Spinal cord (tissue), 10 donors: Measurements from ENCODE around the gene PDE4B. TPM values are rescaled to one million over a fixed set of nuclear protein-coding genes. Genes with fewer than 3 reads are reported as not detected.

Source experiments
- DNase-seq, 6 donors: peaks; one replicate each; pipeline versions ENCODE4 v3.0.0 to v3.0.0-alpha.2; 2013 to 2015; ENCODE audit warnings: low spot score in 6 of 6, low read depth in 4 of 6
- H3K27ac ChIP-seq: one replicate; pipeline ENCODE4 v1.5.1; 2013; ENCODE audit warnings: low read depth, low read length, control low read depth
- H3K27me3 ChIP-seq: one replicate; pipeline ENCODE4 v1.6.1; 2013; ENCODE audit warnings: low read length; ENCODE audit not compliant: control insufficient read depth, insufficient read depth
- H3K36me3 ChIP-seq: one replicate; pipeline ENCODE4 v1.6.1; 2013; ENCODE audit warnings: low read length; ENCODE audit not compliant: control insufficient read depth, insufficient read depth
- H3K4me1 ChIP-seq: one replicate; pipeline ENCODE4 v1.6.1; 2013; ENCODE audit warnings: low read length; ENCODE audit not compliant: control insufficient read depth, insufficient read depth
- H3K4me3 ChIP-seq: one replicate; pipeline ENCODE4 v1.5.1; 2013; ENCODE audit warnings: low read depth, low read length, control low read depth
- H3K9me3 ChIP-seq: one replicate; pipeline ENCODE4 v1.6.1; 2013; ENCODE audit warnings: low read length; ENCODE audit not compliant: control insufficient read depth, insufficient read depth
- WGBS: methylation state at CpG from one replicate; pipeline ENCODE4 v1.1.5; 2013; ENCODE audit warnings: missing lambda C conversion rate; ENCODE audit not compliant: insufficient coverage; 5-methylcytosine and 5-hydroxymethylcytosine counted together
- polyA plus RNA-seq, 2 donors: library from polyadenylated mRNA; unstranded; fragments of 120-200 nt; gene quantifications; one replicate each; pipeline ENCODE4 v1.2.1, GENCODE V29; 2013; ENCODE audit not compliant: insufficient read length in 2 of 2
- total RNA-seq, 2 donors: library from RNA; depleted of rRNA in 1 of 2; stranded (reverse); fragments of 120-200 nt in 1 of 2; fragments of >200 nt in 1 of 2; gene quantifications; one replicate each; pipeline versions ENCODE4 v1.2.3 to v1.2.4, GENCODE V29; 2013 to 2014
- donor health status: healthy.

The PDE4B gene
- total and polyA plus RNA-seq, 4 donors: 57.7 to 181 (median 90.7) TPM

DNA sequence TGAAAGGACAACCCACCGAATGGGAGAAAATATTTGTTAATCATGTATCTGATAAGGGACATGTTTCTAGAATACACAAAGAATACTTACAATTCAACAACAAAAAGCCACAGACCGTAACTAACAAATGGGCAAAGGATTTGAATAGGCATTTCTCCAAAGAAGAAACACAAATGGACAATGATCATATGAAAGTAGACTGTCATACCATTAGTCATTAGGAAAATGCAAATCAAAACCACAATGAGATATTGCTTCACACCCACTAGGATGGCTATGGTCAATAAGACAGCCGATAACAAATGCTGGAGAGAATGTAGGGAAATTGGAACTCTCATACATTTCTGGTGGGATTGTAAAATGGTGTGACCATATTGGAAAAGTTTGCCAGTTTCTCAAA, 374.1 kb downstream of the PDE4B start:
- Histone ChIP-seq H3K27me3 (no peaks in the 10 kb centered on the region), H3K4me3 (no peak overlapping the region), H3K27ac (no peak overlapping the region), H3K36me3 (no peaks in the 10 kb centered on the region), H3K4me1 (no peaks in the 10 kb centered on the region), H3K9me3 (no peaks in the 10 kb centered on the region)
- no CpG with 5 or more reads among the region's 3 CpGs for WGBS
- DNase-seq: no peak

DNA sequence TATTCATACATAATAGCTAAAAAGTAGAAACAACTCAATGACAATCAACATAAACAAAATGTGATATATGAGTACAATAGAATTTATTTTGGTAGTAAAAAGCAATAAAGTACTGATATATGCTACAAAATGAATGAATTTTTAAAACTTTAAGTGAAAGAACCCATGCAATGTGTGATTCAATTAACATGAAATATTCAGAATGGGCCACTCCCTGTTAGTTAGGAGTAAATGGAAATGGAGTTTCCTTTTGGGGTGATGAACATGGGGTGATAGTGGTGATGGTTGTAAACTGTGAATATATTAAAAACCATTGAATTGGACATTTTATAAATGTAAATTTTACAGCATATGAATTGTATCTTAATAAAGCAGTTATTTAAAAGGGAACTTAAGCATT, 374.6 kb downstream of the PDE4B start:
- no peaks in the 10 kb centered on the region for H3K27me3 ChIP-seq
- no peaks in the 10 kb centered on the region for H3K4me1 ChIP-seq
- H3K4me3 ChIP-seq: no peak overlapping the region
- no peaks in the 10 kb centered on the region for H3K36me3 ChIP-seq
- H3K9me3 ChIP-seq: no peaks in the 10 kb centered on the region
- DNase-seq: no peak
- H3K27ac ChIP-seq: no peak overlapping the region

DNA sequence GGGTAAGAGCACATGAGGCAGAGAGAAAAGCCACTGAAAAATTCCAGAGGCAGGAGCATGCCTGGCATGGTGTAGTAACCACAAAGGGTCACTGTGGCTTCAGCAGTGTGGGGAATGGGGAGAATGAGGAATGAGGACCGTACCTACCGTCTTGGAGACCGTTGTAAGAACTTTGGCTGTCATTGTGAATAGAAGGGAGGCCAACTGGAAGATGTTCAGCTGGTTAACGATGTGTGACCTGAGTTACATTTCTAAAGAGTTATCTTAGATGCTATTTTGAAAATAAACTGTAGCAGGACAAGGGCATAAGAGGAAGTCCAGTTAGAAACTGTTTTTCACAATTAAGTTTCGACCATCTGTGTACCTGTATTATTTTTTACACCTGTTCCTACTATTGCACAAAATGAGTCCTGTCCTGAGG, 375.8 kb downstream of the PDE4B start:
- H3K36me3 ChIP-seq: no peaks in the 10 kb centered on the region
- no peaks in the 10 kb centered on the region for H3K27me3 ChIP-seq
- WGBS: 27% methylated on average over 4 of the region's 5 CpGs
- H3K4me1 ChIP-seq: no peaks in the 10 kb centered on the region
- H3K4me3 ChIP-seq: no peak overlapping the region
- H3K9me3 ChIP-seq: no peaks in the 10 kb centered on the region
- DNase-seq: peak in 1 of 6 donors; percentile 40
- peak overlapping the region; percentile 50 for H3K27ac ChIP-seq

DNA sequence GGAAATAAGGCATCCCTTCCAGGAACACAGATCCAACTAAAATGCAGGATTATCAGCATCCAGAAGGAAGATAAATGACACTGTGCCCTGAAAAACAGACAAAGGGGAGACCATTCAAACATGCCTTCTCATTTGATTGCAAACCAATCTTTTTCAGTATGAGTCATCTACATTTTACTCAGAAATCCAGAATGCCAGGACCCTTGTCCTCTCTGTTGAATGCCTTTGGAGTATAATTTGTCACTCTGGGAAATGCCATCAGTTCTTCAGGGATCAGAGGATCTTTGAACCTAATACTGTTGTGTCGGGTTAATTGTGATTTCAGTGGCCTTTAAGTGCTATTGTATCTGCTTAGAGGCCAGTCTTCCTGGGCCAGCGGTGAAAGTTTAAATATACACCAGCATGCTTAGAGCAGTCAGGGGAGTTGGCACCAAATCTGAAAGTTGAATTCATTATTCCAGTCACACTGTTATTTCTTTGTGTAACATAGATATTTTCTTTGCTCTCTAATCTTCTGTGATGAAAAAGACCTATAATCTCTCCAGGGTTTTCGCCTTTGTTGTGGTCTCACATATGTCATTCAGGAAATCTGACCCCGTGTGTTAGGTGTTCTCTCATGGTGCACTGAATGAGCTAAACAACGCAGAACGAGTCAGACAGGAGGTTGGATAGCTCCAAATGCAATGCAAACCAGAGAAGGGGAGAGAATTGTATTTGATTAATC, 376.4 kb downstream of the PDE4B start:
- Histone ChIP-seq H3K27me3 (no peaks in the 10 kb centered on the region), H3K36me3 (no peaks in the 10 kb centered on the region), H3K27ac (peak overlapping the region; percentile 50), H3K4me3 (no peak overlapping the region), H3K9me3 (no peaks in the 10 kb centered on the region), H3K4me1 (no peaks in the 10 kb centered on the region)
- peak in 2 of 6 donors; percentile 57 to 68 for DNase-seq
- 16% methylated on average over 5 of the region's 6 CpGs for WGBS

DNA sequence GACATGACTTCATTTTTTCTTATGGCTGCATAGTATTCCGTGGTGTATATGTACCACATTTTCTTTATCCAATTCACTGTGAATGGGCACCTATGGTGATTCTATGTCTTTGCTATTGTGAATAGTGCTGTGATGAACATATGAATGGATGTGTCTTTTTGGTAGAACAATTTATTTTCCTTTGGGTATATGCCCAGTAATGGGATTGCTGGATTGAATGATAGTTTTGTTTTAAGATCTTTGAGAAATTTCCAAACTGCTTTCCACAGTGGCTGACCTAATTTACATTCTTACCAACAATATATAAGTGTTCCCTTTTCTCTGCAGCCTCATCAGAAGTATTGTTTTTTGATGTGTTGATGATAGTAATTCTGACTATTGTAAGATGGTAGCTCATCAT, 379.6 kb downstream of the PDE4B start:
- Histone ChIP-seq H3K27ac (no peak overlapping the region), H3K36me3 (no peaks in the 10 kb centered on the region), H3K4me3 (no peak overlapping the region), H3K4me1 (peaks cover 3% of the 10 kb centered on the region), H3K27me3 (no peaks in the 10 kb centered on the region), H3K9me3 (no peaks in the 10 kb centered on the region)
- WGBS: no CpG with 5 or more reads among the region's 1 CpG
- no peak for DNase-seq

DNA sequence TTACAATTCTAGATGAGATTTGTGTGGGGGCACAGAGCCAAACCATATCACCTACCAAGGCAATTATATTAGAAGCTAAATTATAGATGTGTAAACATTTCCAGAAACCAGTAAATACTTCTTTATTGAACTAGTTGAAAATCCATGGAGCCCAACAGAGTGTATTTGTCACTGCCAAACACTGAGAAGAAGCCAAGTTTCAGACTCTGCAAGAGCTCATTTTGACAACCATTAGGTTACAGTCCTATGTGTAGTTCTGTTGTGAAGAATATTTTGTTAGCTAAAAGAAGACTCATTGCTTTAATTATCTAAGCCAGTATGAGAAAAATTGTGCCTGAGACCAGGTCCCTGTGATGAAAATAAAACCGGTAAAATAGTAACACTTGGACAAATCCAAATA, 382.4 kb downstream of the PDE4B start:
- WGBS: no CpG with 5 or more reads among the region's 1 CpG
- DNase-seq: peak in 1 of 6 donors; percentile 31
- no peak overlapping the region for H3K27ac ChIP-seq

DNA sequence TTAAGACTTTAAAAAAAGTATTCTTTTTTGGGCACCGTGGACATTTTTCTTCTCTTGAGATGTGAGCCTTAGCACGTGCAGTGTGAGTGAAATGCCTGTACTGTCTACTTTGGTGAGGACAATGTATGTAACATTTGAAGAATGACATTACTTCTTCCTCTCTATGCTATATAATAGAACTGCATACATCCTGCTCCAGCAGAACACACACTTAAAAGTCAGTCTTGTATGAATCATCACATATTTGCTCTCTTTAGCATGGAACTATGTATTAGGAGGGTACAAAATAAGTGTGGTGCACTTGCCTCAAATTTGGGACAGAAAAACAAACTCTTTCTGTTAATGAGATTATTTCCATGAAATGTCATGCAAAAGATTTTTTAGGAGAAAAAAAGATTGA, 382.9 kb downstream of the PDE4B start:
- DNase-seq: no peak
- WGBS: no CpG with 5 or more reads among the region's 2 CpGs
- Histone ChIP-seq H3K36me3 (no peaks in the 10 kb centered on the region), H3K9me3 (no peaks in the 10 kb centered on the region), H3K4me1 (peaks cover 3% of the 10 kb centered on the region), H3K27me3 (no peaks in the 10 kb centered on the region), H3K4me3 (no peak overlapping the region), H3K27ac (no peak overlapping the region)

More for the DNA sequence above, 382.4 kb downstream of the PDE4B start:
- Histone ChIP-seq H3K36me3 (no peaks in the 10 kb centered on the region), H3K4me1 (peaks cover 3% of the 10 kb centered on the region), H3K4me3 (no peak overlapping the region), H3K9me3 (no peaks in the 10 kb centered on the region), H3K27me3 (no peaks in the 10 kb centered on the region)

DNA sequence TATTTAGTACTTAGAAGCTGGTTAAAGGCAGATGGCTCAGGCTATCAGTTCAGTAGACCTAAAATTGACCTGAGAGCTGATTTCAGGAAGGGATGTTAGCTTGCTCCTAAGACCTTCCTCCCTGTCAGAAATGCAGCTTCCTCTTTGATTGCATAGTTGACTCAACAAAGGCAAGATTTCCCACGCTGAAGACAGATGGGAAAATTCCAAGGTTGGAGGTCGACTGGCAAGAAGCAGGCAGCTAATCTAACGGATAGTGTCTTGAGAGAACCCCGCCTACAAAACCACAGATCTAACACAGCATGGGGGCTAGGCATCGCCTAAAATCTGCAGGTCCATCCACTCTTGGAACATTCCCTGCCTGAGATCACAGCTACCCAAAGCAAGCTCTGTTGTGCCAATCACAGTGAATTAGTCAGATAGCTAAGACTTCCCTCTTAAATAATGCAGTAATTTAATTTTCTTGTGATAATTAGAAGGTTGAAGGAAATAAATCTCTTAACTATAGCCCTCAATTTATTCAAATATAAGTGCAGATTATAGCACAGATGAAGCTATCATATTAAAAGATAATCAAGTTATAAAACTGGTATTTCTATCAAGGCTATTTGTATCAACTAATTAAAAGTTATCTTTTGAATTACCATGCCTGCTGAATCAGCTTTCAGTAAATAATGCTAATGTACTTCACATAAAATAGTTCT, 383.5 kb downstream of the PDE4B start:
- H3K4me3 ChIP-seq: no peak overlapping the region
- DNase-seq: peak in 1 of 6 donors; percentile 15
- 11% methylated on average over 3 of the region's 5 CpGs for WGBS
- no peaks in the 10 kb centered on the region for H3K36me3 ChIP-seq
- H3K4me1 ChIP-seq: peaks cover 3% of the 10 kb centered on the region
- no peak overlapping the region for H3K27ac ChIP-seq
- no peaks in the 10 kb centered on the region for H3K27me3 ChIP-seq
- H3K9me3 ChIP-seq: no peaks in the 10 kb centered on the region

DNA sequence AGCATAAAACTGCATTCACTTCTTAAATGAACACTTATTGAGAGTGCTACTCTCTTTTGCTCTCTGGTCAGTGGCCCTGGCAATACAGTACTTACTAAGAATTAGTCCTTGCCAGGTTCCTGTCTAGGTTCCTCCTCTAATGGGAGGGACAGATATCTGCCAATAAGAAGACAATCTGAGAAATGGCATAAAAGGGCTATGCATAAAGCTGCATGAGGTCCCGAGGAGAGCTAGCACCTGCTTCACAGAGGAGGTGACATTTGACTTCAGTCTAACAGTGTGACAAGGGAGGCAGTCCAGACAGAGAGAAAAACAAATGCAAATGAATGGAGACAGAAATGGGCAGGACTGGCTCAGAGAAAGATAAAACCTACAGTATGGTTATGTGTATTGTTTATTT, 384.1 kb downstream of the PDE4B start:
- no peak for DNase-seq
- WGBS: 11% methylated on average over 1 of the region's 1 CpG
- H3K4me1 ChIP-seq: peaks cover 3% of the 10 kb centered on the region
- H3K27ac ChIP-seq: peak overlapping the region; percentile 33
- no peaks in the 10 kb centered on the region for H3K9me3 ChIP-seq
- no peaks in the 10 kb centered on the region for H3K36me3 ChIP-seq
- no peak overlapping the region for H3K4me3 ChIP-seq
- no peaks in the 10 kb centered on the region for H3K27me3 ChIP-seq

DNA sequence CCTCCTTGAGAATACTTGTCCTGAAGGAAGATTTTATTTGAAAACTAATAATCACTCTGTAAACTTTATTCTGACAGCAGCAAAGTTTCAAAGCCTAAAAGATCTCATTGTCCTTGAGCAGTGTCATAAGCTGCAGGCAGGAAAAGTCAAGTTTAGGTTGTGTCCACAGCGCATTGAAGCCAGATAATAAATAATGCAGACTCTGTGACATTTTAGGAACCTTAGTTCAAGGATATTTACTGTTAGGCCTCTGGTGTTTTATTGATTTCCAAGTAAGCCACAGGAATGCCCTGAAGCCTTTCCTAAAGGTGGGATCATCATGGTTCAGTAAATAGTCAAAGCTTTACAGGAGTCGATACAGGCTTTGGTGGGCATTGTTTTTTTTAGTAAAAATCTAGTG, 384.8 kb downstream of the PDE4B start:
- Histone ChIP-seq H3K27me3 (no peaks in the 10 kb centered on the region), H3K27ac (peak overlapping the region; percentile 33), H3K4me1 (peaks cover 3% of the 10 kb centered on the region), H3K9me3 (no peaks in the 10 kb centered on the region), H3K36me3 (no peaks in the 10 kb centered on the region), H3K4me3 (no peak overlapping the region)
- 67% methylated on average over 1 of the region's 2 CpGs for WGBS
- DNase-seq: no peak
